GM18873 (cell line): ENCODE measurements around the gene TFF3.

Experiments
- ATAC-seq: cut with Tn5 transposase; IDR thresholded peaks from one replicate; pipeline ENCODE4 v1.9.1; 2021; ENCODE audit warnings: mild to moderate bottlenecking, moderate library complexity, moderate number of reproducible peaks; ENCODE audit not compliant: unreplicated experiment, low FRiP score

The TFF3 gene

GRCh38 chr21:42291751-42292562 is 23.3 kb downstream of the TFF3 start:
- ATAC-seq = no peak

- ATAC-seq = no peak
Measured at GRCh38 chr21:42291003-42291750, 24.0 kb downstream of the TFF3 start.

GRCh38 chr21:42290505-42290904 is 24.7 kb downstream of the TFF3 start:
- ATAC-seq = no peak

- no peak for ATAC-seq
Measured at GRCh38 chr21:42289926-42290325, 25.3 kb downstream of the TFF3 start.

GRCh38 chr21:42288962-42289361 is 26.2 kb downstream of the TFF3 start:
- no peak for ATAC-seq

GRCh38 chr21:42287193-42288083 is 27.8 kb downstream of the TFF3 start:
- ATAC-seq = no peak

- no peak for ATAC-seq
Measured at GRCh38 chr21:42286416-42286815, 28.8 kb downstream of the TFF3 start.

GRCh38 chr21:42285569-42286245 is 29.5 kb downstream of the TFF3 start:
- ATAC-seq = no peak

- ATAC-seq = no peak
Measured at GRCh38 chr21:42282715-42283114, 32.5 kb downstream of the TFF3 start.

- no peak for ATAC-seq
Measured at GRCh38 chr21:42282021-42282420, 33.2 kb downstream of the TFF3 start.

GRCh38 chr21:42281181-42281680 is 34.0 kb downstream of the TFF3 start:
- no peak for ATAC-seq

GRCh38 chr21:42280356-42281180 is 34.6 kb downstream of the TFF3 start:
- no peak for ATAC-seq

- no peak for ATAC-seq
Measured at GRCh38 chr21:42279888-42280287, 35.3 kb downstream of the TFF3 start.

GRCh38 chr21:42279341-42279871 is 35.8 kb downstream of the TFF3 start:
- ATAC-seq = no peak

- no peak for ATAC-seq
Measured at GRCh38 chr21:42278451-42279149, 36.6 kb downstream of the TFF3 start.

- no peak for ATAC-seq
Measured at GRCh38 chr21:42277593-42277992, 37.6 kb downstream of the TFF3 start.

- ATAC-seq = no peak
Measured at GRCh38 chr21:42276526-42277154, 38.6 kb downstream of the TFF3 start.

GRCh38 chr21:42276076-42276475 is 39.1 kb downstream of the TFF3 start:
- ATAC-seq = no peak
